ENCODE measurements around the gene NAV2.

Gene NAV2

GRCh38 chr11:19906126-19906525 is 193.5 kb downstream of the NAV2 start:
- DNase-seq (ENCODE audit: low read depth), result no peak
- H3K4me3 ChIP-seq (ENCODE audit: low read length), result no peak overlapping the region
- TF ChIP-seq CTCF (IDR thresholded peaks at IDR 0.05; ENCODE audit: insufficient read depth, low read depth, low read length, missing control alignments), result no peak

GRCh38 chr11:19907008-19907579 is 194.5 kb downstream of the NAV2 start:
- no peak overlapping the region for H3K4me3 ChIP-seq (ENCODE audit: low read length)

GRCh38 chr11:19907839-19908238 is 195.2 kb downstream of the NAV2 start:
- DNase-seq (ENCODE audit: low read depth), result no peak
- no peak for TF ChIP-seq CTCF (IDR thresholded peaks at IDR 0.05; ENCODE audit: insufficient read depth, low read depth, low read length, missing control alignments)

More at GRCh38 chr11:19907008-19907579, 194.5 kb downstream of the NAV2 start:
- TF ChIP-seq CTCF (IDR thresholded peaks at IDR 0.05; ENCODE audit: insufficient read depth, low read depth, low read length, missing control alignments), result no peak
- DNase-seq (ENCODE audit: low read depth), result no peak

GRCh38 chr11:19910931-19911330 is 198.3 kb downstream of the NAV2 start:
- no peak for TF ChIP-seq CTCF (IDR thresholded peaks at IDR 0.05; ENCODE audit: insufficient read depth, low read depth, low read length, missing control alignments)
- no peak for DNase-seq (ENCODE audit: low read depth)
- no peak overlapping the region for H3K4me3 ChIP-seq (ENCODE audit: low read length)

More at GRCh38 chr11:19907839-19908238, 195.2 kb downstream of the NAV2 start:
- H3K4me3 ChIP-seq (ENCODE audit: low read length), result no peak overlapping the region

- no peak for TF ChIP-seq CTCF (IDR thresholded peaks at IDR 0.05; ENCODE audit: insufficient read depth, low read depth, low read length, missing control alignments)
- DNase-seq (ENCODE audit: low read depth), result no peak
- no peak overlapping the region for H3K4me3 ChIP-seq (ENCODE audit: low read length)
Observed at GRCh38 chr11:19912115-19912957, 199.7 kb downstream of the NAV2 start.

GRCh38 chr11:19912958-19913892 is 200.6 kb downstream of the NAV2 start:
- TF ChIP-seq CTCF (IDR thresholded peaks at IDR 0.05; ENCODE audit: insufficient read depth, low read depth, low read length, missing control alignments), result no peak
- no peak for DNase-seq (ENCODE audit: low read depth)

More at GRCh38 chr11:19912958-19913892, 200.6 kb downstream of the NAV2 start:
- H3K4me3 ChIP-seq (ENCODE audit: low read length), result no peak overlapping the region
